ENCODE measurements around the gene EHD1. TPM values are rescaled to one million over a fixed set of nuclear protein-coding genes. Genes with fewer than 3 reads are reported as not detected.

The EHD1 gene
- total and polyA plus RNA-seq, 2 of the 8 experiments (the other 6 are each of a cell fraction or from before 2014, with no cell fraction given), result 31.5 to 42.9 TPM

- no peaks in the 10 kb centered on the region for H3K79me2 ChIP-seq (ENCODE audit: control insufficient read depth in 1 of 2, insufficient read depth in 2 of 2, low read length in 2 of 2)
- no peak overlapping the region for H2BK12ac ChIP-seq (ENCODE audit: low read depth, low read length)
- H3K4me2 ChIP-seq (ENCODE audit: insufficient read depth in 1 of 2, low read depth in 2 of 2, low read length in 2 of 2), result no peak overlapping the region
- ChIA-PET CTCF (ENCODE audit: partially characterized antibody) (interaction anchor here (1.1 to 1.5 kb wide), 3 partner anchors 14 to 65 kb away, joined by 4 to 6 read pairs (median 4); no protein-coding TSS in a partner anchor), POLR2A (ENCODE audit: partially characterized antibody) (no interaction called here)
- H3K79me1 ChIP-seq (ENCODE audit: low read depth, low read length), result 0 out of 2 replicates have a peak, but pooled peaks cover 3% of the 10 kb centered on the region
- H2BK5ac ChIP-seq (ENCODE audit: low read depth, low read length), result no peak overlapping the region
- H3K14ac ChIP-seq (ENCODE audit: insufficient read length), result no peak overlapping the region
- peaks cover 4 to 14% (median 8%) of the 10 kb centered on the region in 4 experiments; a peak in 5 of 8 replicates for H3K36me3 ChIP-seq (ENCODE audit: control insufficient read depth in 2 of 4, insufficient read depth in 4 of 4, low read length in 3 of 4)
- H3K4me1 ChIP-seq (replicated peaks in 1 of 4; ENCODE audit: control insufficient read depth in 3 of 4, insufficient read depth in 4 of 4, low read length in 3 of 4), result peaks cover 0 to 11% (median 4%) of the 10 kb centered on the region in 4 experiments; a peak in 5 of 7 replicates
- peaks cover 13% of the 10 kb centered on the region for H3K23me2 ChIP-seq (ENCODE audit: low read depth, low read length)
- no peak overlapping the region for H2BK20ac ChIP-seq (ENCODE audit: low read length)
- H3K9ac ChIP-seq (replicated peaks in 1 of 4; ENCODE audit: extremely low read depth in 1 of 4, low read depth in 3 of 4, low read length in 3 of 4), result no peak overlapping the region
- H3K4ac ChIP-seq (replicated peaks; ENCODE audit: insufficient read length, low read depth, low read length), result no peak overlapping the region
- no peak overlapping the region for H4K5ac ChIP-seq (ENCODE audit: insufficient read length, low read depth, low read length)
- H2AK5ac ChIP-seq (ENCODE audit: low read depth, low read length), result no peak overlapping the region
- FAIRE-seq (no peak), DNase-seq (ENCODE audit: low read depth in 1 of 2, low spot score in 2 of 2) (no peak)
- H3K18ac ChIP-seq (ENCODE audit: extremely low read depth, low read length), result no peak overlapping the region
- H3K27me3 ChIP-seq (replicated peaks in 1 of 4; ENCODE audit: control insufficient read depth in 3 of 4, extremely low read depth in 1 of 4, insufficient read depth in 3 of 4, low read length in 3 of 4), result no peaks in the 10 kb centered on the region
- TF ChIP-seq KDM1A (IDR thresholded peaks at IDR 0.05; ENCODE audit: borderline replicate concordance, low read length), result no peak
- H2AFZ ChIP-seq (ENCODE audit: low read length), result no peak overlapping the region
- H3K56ac ChIP-seq (replicated peaks; ENCODE audit: insufficient read length, low read depth, low read length), result no peak overlapping the region
- H4K8ac ChIP-seq (ENCODE audit: extremely low read depth, insufficient read depth, low read length), result no peak overlapping the region
- H3K4me3 ChIP-seq (ENCODE audit: extremely low read depth in 1 of 4, insufficient read depth in 2 of 4, low read depth in 3 of 4, low read length in 4 of 4), result no peak overlapping the region
- WGBS, 2 experiments (ENCODE audit: extremely low coverage in 1 of 2, insufficient coverage in 1 of 2, insufficient read length in 1 of 2, insufficient replicate concordance in 2 of 2, low coverage in 1 of 2, low lambda C conversion rate in 2 of 2, missing lambda C conversion rate in 1 of 2), result 91% methylated on average over 17 of the region's 17 CpGs; no CpG with 5 or more reads in 1 of the 2 experiments
- H2BK15ac ChIP-seq (ENCODE audit: low read length), result no peak overlapping the region
- H2BK120ac ChIP-seq (replicated peaks; ENCODE audit: low read depth, low read length), result no peak overlapping the region
- H4K20me1 ChIP-seq (replicated peaks in 1 of 2; ENCODE audit: control insufficient read depth in 1 of 2, insufficient read depth in 2 of 2, low read length in 2 of 2), result peaks cover 2% of the 10 kb centered on the region in 2 experiments
- H3K23ac ChIP-seq (ENCODE audit: insufficient read length), result no peak overlapping the region
- no peaks in the 10 kb centered on the region for H3K9me3 ChIP-seq (ENCODE audit: insufficient read depth in 2 of 2, low read depth in 1 of 2, low read length in 1 of 2)
- H3K27ac ChIP-seq (ENCODE audit: low read depth, low read length), result no peak overlapping the region; the same call in 1 of the 2 replicates
- no peak overlapping the region for H4K91ac ChIP-seq (replicated peaks; ENCODE audit: insufficient read length, low read length)
Observed at GRCh38 chr11:64914123-64914522, 35.7 kb upstream of the EHD1 start.
